ENCODE data around the gene NR2F2.
"Not testable (repeated sequence)": the region's sequence is repeated elsewhere in the genome, so short reads cannot be mapped to it uniquely, and the experiment has no call there.

Gene NR2F2

DNA sequence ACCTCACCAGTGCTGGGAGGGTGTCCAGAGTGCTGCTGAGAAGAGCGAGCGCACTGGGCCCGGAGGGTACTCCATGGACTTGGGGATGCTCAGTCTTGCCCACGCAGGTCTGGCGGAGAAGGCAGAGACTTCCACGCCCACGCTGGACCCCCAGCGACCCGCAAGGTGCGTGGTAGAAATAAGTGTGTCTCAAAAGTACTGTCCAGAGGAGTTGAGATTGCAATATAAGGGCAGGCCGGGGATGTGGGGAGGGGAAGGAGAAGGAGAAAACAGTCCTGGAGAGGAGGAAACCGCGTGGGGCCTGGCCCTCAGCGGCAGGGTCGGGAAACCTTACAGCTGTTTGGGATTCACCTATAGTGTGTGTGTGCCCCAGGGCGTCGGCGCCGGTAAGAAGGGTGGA, 38.9 kb downstream of the NR2F2 start:
- H3K4me1 Mint-ChIP-seq (ENCODE audit: low read depth), result no peaks in the 10 kb centered on the region
- no peak overlapping the region for H3K4me3 Mint-ChIP-seq
- H3K9me3 Mint-ChIP-seq, result peaks cover 8% of the 10 kb centered on the region
- DNase-seq, result no peak
- H3K27me3 Mint-ChIP-seq, result peaks cover 94% of the 10 kb centered on the region
- no peaks in the 10 kb centered on the region for H3K36me3 Mint-ChIP-seq (ENCODE audit: low read depth)
- H3K27ac Mint-ChIP-seq, result no peak overlapping the region

GRCh38 chr15:96369825-96370621, 39.5 kb downstream of the NR2F2 start:
- no peaks in the 10 kb centered on the region for H3K36me3 Mint-ChIP-seq (ENCODE audit: low read depth)
- no peak for DNase-seq
- H3K4me3 Mint-ChIP-seq, result no peak overlapping the region
- peaks cover 91% of the 10 kb centered on the region for H3K27me3 Mint-ChIP-seq
- H3K27ac Mint-ChIP-seq, result no peak overlapping the region
- H3K9me3 Mint-ChIP-seq, result peaks cover 7% of the 10 kb centered on the region
- no peaks in the 10 kb centered on the region for H3K4me1 Mint-ChIP-seq (ENCODE audit: low read depth)

- no peaks in the 10 kb centered on the region for H3K4me1 Mint-ChIP-seq (ENCODE audit: low read depth)
- no peaks in the 10 kb centered on the region for H3K36me3 Mint-ChIP-seq (ENCODE audit: low read depth)
- DNase-seq, result no peak
- no peak overlapping the region for H3K27ac Mint-ChIP-seq
- H3K4me3 Mint-ChIP-seq, result no peak overlapping the region
- peaks cover 7% of the 10 kb centered on the region for H3K9me3 Mint-ChIP-seq
- peaks cover 71% of the 10 kb centered on the region for H3K27me3 Mint-ChIP-seq
These were observed 42.1 kb downstream of the NR2F2 start for GRCh38 chr15:96372554-96372953.

DNA sequence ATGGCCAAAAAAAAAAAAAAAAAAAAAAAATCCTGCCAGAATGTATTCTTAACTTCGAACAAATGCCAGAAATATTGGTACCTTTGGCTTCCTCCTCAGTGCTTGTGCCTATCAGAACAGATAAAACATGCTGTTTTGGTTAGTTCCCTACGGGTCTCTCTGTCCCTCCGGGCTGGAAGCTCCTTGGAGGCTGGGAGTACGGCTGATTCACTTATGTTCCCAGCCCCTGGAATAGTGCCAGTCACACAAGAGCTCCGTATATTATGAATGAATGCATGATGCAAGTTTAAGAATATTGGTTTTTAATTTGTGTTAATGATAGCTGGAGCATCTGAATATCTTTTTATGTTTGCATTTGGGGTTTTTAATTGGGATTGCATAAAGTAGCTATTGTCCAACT, 44.0 kb downstream of the NR2F2 start:
- H3K4me3 Mint-ChIP-seq, result no peak overlapping the region
- H3K36me3 Mint-ChIP-seq (ENCODE audit: low read depth), result no peaks in the 10 kb centered on the region
- H3K9me3 Mint-ChIP-seq, result peaks cover 5% of the 10 kb centered on the region
- no peaks in the 10 kb centered on the region for H3K4me1 Mint-ChIP-seq (ENCODE audit: low read depth)
- no peak overlapping the region for H3K27ac Mint-ChIP-seq
- H3K27me3 Mint-ChIP-seq, result peaks cover 53% of the 10 kb centered on the region
- no peak for DNase-seq

- not testable (repeated sequence) for H3K9me3 Mint-ChIP-seq; H3K4me3 Mint-ChIP-seq; H3K36me3 Mint-ChIP-seq (ENCODE audit: low read depth); DNase-seq; H3K4me1 Mint-ChIP-seq (ENCODE audit: low read depth); H3K27ac Mint-ChIP-seq
- H3K27me3 Mint-ChIP-seq, result peaks cover 19% of the 10 kb centered on the region
These were observed 49.1 kb downstream of the NR2F2 start for GRCh38 chr15:96379592-96379991.

DNA sequence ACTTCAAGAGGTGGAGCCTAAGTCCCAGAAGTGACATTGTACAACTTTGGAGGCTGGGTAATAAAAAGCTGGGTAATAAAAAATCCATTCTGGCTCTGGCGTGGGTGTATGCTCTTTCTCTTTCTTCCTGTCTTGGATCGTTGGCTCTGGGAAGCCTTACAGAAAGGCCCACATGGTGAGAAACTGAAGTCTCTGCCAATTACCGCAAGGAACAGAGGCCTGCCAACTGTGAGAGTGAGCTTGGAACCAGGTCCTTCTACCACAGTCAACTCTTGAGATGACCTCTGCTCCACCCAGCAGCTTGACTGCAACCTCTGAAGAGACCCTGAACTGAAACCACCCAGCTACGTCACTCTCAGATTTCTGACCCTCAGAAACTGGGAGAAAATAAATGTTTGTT, 51.0 kb downstream of the NR2F2 start:
- Mint-ChIP-seq H3K27ac (no peak overlapping the region), H3K4me3 (no peak overlapping the region), H3K36me3 (ENCODE audit: low read depth) (no peaks in the 10 kb centered on the region), H3K27me3 (peaks cover 20% of the 10 kb centered on the region), H3K4me1 (ENCODE audit: low read depth) (no peaks in the 10 kb centered on the region), H3K9me3 (peaks cover 4% of the 10 kb centered on the region)
- DNase-seq, result no peak

DNA sequence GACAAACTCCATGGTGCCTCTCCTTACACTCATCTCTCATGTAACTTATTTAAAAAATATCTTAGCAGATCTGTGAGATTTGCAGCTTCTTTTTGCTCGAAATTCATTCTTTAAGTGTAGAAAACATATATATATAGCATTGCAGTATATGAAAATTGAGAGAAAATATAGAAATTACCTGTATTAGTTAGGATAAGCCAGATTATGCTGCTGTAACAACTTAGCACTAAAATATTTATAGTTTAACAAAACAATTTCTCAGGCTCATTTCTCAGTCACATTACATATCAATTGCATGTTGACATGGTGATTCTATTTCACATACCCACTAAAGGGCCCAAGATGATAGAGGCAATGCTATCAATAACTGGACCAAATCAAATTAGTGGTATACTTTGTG, 54.7 kb downstream of the NR2F2 start:
- no peak overlapping the region for H3K27ac Mint-ChIP-seq
- DNase-seq, result no peak
- H3K36me3 Mint-ChIP-seq (ENCODE audit: low read depth), result no peaks in the 10 kb centered on the region
- peaks cover 25% of the 10 kb centered on the region for H3K27me3 Mint-ChIP-seq
- no peak overlapping the region for H3K4me3 Mint-ChIP-seq
- no peaks in the 10 kb centered on the region for H3K4me1 Mint-ChIP-seq (ENCODE audit: low read depth)
- H3K9me3 Mint-ChIP-seq, result peaks cover 4% of the 10 kb centered on the region

DNA sequence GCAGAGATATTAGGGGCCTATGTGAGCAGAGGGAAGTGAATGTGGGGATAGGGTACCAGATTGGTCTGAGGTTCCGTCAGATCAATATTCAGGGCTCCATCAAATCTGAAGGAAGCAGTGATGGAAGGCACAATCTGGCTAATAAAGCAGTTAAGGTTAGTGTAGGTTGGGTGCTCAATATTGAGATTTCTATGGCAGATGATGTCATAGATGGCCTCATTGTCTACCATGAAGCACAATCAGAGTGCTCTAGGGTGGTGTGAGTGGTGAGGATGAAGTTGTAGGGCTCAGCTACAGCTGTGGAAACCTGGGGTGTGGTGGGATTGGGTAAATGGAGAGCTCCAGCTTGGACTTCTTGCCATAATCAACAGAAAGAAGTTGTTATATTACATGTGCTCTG, 58.2 kb downstream of the NR2F2 start:
- H3K4me3 Mint-ChIP-seq, result no peak overlapping the region
- no peaks in the 10 kb centered on the region for H3K36me3 Mint-ChIP-seq (ENCODE audit: low read depth)
- no peaks in the 10 kb centered on the region for H3K4me1 Mint-ChIP-seq (ENCODE audit: low read depth)
- no peak overlapping the region for H3K27ac Mint-ChIP-seq
- H3K9me3 Mint-ChIP-seq, result peaks cover 4% of the 10 kb centered on the region
- peaks cover 25% of the 10 kb centered on the region for H3K27me3 Mint-ChIP-seq
- DNase-seq, result no peak
